Tongue (tissue), 2 donors: ENCODE results near the gene ADGRB3. TPM values are rescaled to one million over a fixed set of nuclear protein-coding genes. Genes with fewer than 3 reads are reported as not detected.

Experiments
- DNase-seq: peaks from one replicate; pipeline ENCODE4 v3.0.0-alpha.2; 2015
- total RNA-seq: library from RNA; depleted of rRNA; stranded (reverse); fragments of >200 nt; gene quantifications from one replicate; pipeline ENCODE4 v1.2.3, GENCODE V29; 2014

Gene ADGRB3
- total RNA-seq, 1 donor from 2014 or later: 6.1 TPM

DNA sequence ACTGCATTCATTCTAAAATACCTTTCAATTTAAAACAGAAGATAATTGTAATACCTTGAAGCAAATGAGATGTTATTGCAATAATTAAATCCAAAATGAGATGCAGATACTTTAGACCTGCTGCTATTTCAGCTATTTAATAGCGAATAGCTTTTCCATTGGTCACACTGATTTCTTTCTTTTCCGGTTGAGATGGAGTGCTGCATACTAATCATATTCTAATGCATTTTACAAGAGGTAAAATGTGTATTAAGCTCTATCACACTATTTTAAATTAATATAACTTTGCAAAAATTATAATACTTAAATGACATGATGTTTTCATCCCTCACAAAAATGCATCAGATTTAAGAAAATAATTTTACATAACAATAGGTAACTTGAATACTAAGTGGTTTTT is 74.0 kb downstream of the ADGRB3 start:
- DNase-seq: no peak

DNA sequence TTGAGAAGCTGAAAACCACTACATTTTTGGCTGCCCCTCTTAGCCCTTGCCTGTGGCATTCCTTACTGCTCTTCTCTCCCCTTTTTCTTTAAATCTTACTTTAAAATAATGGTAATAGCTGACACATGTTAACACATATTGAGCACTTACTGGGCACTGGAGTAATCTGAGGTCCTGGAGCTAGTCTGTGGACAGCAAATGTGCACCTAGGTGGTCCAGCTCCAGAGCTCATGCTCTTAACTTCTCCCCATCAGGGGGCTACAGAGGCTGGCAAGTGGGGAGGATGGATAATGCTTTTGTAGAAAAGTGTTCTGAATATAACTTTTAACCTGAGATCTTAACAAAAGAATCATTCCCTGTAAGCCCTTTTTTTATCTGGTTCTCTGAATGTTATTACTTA is 74.8 kb downstream of the ADGRB3 start:
- no peak for DNase-seq

DNA sequence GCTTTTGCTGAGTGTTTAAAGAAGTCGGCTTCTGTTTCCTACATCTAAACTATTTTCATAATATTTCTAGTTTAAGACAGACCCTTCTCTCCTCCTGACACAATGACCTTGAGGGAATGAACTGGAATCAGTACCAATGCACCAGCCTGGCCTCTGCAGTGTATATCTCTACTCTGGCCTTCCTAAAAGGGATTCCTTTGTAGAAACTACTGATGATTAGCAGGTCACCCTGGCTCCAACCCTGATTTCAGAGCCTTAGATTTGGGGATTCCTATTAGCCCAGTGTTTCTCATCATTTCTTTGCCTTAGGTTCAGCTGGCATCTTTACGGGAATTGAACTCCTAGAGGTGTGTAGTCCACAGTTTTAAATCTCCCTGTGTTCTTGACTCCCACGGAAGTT is 75.4 kb downstream of the ADGRB3 start:
- no peak for DNase-seq

DNA sequence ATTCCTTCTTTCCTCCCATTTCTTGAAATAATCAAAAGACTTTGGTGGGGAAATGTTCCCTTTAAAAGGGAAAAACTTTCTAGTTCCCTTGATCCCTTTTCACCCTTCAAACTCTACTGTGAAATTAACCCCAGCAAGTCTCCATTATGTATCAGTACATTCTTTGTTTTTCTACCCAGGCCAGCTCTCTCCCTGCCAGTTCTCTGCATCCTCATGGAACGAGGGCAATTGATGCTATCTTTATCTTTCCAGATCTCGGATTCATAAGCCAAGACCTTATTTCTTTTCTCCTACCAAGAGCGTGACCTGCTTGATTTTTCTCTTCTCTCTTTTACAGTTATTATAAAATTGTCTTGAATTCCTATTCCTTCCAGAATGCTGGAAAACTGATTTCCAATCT is 75.8 kb downstream of the ADGRB3 start:
- no peak for DNase-seq

DNA sequence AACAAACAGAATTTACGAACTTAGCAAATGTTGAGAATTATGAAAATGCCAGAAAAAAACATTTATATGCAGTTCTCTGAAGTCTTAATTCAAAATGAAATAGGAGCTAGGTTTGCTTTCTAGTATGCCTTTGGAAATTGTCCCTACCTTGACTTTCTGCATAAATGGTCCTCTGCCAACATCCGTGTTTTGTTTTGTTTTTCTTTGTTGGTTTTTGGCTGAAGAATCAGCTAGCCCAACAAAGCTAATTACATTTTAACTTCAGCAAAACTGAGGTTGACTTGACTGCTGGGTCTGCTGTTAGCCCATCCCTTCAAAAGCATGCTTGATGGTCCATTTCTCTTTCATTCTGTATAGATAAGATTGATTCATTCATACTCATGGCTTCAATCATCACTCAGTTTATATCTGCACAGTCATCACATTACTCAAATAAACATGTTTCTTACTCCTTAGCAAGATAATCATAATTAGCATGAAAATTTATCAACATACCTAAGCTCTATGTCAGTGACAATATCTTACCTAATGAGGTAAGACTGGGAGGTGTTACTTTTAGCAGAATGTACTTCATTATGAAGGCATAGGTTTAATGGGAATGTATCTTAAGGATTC is 76.4 kb downstream of the ADGRB3 start:
- DNase-seq: no peak

DNA sequence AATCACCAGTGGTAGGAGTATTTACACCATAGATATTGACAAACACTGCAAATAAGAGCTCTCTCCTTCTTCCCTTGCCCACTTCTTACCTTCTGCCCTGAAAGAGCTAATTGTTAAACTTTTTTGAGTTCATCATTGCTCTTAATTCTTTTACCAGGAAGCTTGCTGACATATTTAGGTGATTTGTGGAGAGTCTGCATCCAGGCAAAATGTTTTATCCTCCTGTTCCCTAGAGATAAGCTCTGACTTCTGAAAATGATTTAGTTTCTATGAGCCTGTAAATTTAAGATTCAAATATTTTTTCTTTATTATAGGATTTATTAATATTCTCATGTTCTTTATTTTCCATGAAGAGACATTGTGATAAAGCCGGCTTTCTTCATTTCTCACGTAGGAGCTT is 81.5 kb downstream of the ADGRB3 start:
- DNase-seq: no peak

DNA sequence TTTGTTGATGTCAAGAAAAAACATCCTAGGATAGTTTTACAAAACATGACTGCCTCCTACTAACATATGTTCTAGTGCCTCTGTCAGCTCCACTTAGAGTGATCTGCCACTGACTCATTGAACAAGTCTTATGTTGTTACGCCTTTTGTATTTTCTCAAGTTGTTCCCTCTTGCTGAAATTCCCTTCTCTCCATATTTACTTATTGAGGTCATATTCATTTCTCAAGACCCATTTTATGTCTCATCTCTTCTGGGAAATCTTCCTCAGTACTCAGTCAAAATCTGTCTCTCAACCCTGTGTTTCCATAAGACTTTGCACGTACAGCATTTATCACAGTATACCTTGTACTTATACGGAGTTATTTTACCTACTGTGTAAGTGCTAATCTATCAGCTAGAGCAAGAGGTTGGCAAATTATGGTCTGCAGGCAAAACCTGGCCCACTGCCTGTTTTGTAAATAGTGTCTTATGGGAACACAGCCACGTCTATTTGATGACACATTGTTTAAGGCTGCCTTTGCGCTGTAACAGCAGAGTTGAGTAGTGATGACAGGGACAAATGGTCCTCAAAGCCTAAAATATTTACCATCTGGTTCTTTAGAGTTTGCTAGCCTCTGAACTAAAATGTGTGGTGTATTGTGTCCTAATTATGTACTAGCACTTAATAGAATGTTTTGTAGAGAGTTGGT is 83.4 kb downstream of the ADGRB3 start:
- peak; percentile 67 for DNase-seq

DNA sequence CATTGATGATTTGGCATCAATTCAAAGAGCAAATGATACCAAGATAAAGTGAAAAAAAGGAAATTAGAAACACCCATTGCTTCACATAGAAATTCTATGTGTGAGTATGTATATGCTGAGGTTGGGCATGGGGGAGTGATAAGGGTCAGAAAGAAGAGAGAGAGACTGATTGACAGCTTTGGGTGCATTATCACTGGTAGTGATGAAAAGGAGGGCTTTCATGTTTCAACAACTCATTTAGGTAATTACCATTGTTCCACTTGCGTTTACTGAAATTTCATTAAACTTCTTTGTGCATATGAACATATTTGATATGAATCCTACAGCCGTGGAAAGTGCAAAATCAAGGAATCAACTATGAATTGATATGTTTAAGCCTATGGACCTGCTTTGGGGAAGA is 84.7 kb downstream of the ADGRB3 start:
- DNase-seq: no peak

DNA sequence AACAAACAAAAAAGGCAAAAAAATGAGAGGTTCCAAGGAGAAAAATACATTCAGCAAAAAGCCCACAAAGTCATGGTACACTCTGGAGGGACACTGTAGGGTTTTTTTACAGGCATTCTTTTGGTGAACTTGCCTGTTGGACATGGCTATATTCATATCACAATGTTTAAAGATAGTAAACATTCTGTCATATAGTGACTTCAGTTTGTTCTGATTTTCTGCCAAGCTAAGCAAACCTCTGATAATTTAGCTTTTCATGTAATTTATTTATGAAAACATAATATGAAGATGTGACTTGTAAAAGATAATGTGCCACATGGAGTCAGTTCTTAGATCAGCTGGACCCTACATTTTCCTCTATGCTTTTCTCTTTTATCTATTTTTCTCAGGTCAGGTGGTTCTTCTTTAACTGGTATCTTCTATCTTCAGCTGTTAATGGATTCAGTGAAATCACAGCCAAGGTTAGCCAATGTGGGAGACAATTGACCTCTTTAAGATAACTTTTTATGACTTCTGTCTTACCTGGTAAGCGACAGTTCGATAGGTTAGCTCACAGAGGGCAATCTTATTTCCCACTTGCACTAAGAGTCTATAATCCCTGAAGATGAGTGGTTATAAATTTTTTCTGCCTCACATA is 87.9 kb downstream of the ADGRB3 start:
- no peak for DNase-seq

DNA sequence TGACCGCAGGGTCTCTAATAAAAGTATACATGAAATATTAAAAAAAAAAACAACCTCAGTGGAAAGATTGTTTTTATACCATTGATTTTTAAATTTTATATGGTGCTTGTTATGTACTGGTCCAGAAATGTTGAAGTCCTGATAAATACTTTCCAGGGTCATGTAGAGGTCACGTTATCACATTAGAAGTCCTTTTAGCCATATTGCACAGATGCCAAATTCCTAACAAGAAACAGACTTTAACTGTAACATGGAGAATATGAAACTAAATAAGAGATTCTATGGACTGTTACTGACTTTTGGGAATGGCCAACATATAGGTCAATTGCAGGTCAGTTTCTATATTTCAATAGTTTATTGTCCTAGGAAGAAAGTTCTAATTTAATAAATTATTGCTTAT is 89.0 kb downstream of the ADGRB3 start:
- peak; percentile 46 for DNase-seq

DNA sequence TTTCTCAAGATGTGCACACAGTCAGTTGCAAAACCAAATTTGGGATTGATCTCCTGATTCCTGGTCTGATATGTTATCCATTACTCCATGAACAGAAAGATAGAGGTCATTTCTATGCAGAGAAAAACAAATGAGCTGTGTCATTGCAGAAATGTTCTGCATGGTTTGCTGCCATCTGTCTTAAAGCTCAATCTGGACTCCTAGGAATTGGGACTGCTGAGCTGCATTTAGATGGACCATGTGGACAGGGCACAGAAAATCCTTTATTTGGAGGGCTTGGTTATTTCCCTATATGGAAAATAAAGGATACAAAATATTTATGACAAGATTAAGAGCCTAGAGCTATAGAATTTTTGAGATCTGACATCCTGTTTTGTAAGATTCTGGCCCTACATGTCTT is 91.3 kb downstream of the ADGRB3 start:
- peak; percentile 24 for DNase-seq

DNA sequence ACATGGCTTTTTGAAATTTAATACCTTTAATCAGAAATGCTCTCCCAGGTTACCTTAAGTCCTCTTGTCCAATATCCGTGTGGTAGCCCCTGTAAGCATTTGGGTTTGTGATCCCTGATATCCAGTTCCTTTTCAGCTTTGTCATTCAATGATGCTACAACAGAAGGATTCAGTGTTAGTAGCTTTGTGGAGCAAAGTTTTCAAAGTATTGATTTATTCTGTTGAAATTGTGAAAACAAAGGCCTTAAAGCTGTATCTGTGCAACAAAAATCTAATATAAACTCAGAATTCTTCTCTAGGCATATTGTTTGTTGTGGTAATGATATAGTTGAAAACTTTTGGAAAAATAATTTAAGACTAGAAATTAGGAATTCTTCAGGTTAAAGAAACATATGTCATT is 91.9 kb downstream of the ADGRB3 start:
- no peak for DNase-seq

DNA sequence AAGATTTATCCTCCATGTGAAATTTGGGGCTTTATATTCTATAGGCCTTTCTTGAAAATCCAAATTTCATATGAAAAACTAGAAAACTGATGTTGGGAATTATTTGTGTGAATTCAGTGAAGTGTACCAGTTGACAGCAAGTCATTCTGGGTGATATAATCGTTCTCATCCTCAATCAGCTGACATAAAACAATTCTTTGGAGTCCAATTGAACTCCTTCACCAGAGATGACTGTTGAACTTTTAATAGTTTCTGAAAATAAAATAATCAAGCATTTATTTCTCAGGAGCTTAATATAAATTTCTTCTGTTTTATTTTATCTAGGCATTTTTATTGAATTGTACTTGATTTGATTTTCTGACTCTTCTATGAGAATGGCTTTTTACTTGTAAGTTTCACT is 92.6 kb downstream of the ADGRB3 start:
- no peak for DNase-seq

DNA sequence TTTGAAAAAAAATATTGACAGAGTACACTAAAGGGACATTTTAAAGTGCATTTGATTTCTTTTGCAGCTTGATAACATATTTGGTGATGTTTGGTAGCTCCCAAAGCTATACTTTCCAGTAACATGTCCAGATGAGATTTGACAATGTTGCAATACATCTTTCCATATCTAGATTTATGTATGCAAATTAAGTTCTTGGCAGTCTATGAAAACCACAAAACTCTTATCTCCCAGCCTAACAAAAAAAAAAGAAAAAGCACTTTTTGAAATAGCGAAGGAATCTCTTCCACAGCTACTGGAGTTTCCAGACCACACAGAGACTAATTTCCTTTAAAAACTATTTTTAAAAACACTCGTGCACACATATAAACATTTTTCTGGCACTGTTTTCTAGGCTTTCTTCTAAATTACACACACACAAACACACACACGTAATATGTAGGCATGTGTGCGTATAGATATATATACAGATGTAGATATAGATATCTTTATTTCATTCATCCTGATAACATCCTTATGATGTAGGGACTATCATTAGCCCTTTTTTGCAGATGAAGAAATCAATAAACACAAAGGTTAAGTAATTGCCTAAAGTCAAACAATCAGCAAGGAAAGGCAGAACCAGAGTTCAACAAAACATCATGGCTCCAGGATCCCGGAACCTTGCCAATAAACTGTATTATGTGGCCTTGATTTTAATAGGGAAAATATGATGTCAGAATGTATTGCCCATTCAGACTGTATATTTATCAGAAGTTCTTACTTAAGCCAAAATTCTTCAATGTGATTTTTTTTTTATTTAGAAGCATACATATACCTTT is 93.3 kb downstream of the ADGRB3 start:
- no peak for DNase-seq

DNA sequence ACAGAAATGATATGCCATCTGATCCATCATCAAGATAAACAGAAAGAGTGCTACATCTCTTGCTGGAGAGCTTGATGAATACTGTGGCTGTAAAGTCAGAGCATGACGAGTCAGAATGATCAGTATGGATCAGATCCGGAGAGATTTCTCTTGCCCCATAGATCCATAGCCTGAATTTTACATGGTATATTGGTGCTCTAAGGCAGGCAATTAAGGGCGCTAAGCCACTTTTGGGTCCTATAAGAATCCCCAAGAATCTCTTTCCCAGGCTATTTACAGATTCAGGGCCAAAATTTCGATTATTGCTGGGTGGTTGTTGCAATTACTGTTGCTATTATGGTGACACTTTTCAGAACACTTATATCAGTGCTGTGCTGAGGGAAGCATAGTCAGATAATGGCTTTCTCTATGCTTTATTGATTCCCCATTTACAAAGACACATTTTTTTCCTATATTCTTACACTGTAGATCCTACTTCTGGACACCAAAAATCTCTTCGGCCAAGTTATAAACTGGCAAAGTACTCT is 94.4 kb downstream of the ADGRB3 start:
- no peak for DNase-seq

DNA sequence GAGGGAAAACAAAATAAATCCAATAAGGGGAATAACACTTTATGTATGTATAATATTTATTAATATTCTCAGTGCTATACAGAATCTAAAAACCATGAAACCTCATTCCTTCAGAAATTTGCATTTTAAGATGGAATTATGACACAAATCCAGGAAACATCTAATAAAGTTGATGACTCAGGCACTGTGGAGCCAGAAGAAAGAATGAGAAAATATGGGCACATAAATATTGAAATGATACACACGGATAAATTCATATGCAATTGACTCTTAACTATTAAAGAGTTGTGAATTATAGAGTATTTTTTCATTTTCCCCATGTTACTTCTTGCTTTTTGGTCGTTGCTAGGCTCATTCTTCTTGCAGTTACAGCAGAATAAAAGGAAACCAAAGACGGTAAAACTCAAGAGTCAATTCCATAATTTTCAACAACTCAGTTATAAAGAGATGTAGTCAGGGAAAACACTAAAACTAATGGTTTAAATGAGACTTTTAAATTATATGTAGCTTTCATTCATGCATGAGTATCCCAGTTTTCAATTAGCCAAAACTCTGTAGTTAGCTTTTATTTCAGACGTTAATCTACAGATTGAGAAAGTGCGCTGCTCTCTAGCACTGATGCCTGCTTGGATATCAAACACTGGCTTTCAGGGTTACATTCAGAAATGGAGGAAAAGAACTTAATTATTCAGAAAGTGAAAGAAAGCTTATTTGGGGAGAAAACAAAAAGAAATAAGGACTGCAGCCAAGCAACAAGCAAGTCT is 95.4 kb downstream of the ADGRB3 start:
- no peak for DNase-seq

DNA sequence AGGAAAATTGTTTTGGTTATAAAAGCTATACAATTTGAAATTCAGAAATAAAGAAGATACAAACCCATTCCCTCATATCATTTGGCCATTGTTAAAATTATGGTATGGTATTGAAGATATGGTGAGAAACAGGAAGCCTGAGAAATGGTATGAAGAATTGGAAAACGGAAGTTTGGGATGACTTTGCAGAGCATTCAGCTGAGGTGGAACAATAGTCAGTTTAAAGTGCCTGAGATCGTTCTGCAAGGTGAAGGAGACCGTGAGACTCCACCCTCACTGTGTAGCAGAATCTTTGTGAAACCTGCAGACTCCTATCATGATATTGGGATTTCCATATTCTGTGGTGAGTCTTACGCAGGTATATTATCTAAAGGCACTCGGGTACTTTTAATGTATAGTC is 97.3 kb downstream of the ADGRB3 start:
- DNase-seq: no peak

DNA sequence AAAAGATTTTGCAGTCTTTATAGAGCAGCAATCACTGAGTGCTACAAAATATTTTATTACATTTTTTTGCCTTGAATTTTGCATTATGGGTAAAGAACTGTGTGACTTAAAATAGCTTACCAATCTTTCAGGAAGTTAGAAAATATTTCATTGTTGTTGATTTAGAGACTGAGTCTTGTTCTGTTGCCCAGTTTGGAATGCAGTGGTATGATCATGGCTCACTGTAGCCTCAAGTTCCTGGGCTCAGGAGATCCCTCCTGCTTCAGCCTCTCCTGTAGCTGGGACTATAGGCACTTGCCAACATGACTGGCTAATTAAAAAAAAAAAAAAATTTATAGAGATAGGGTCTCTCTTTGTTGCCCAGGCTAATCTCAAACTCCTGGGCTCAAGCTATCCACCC is 100.8 kb downstream of the ADGRB3 start:
- DNase-seq: no peak

DNA sequence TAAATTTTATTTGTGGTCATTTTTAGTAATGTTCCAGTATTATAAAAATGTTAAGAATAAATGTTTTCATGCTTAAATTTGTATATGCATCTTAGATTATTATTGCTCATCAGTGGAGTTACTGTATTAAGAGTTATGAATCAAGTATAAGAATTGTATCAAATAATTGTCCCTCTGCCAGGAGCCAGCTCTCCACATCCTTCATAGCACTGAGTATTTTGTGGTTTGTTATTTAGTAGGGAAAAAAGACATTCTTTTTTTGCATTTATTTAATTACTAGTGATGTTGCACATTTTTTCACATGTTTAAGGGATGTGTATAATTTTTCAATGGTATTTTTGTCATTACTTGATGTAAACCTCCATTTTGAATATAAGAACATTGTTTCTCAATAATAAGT is 102.0 kb downstream of the ADGRB3 start:
- no peak for DNase-seq

DNA sequence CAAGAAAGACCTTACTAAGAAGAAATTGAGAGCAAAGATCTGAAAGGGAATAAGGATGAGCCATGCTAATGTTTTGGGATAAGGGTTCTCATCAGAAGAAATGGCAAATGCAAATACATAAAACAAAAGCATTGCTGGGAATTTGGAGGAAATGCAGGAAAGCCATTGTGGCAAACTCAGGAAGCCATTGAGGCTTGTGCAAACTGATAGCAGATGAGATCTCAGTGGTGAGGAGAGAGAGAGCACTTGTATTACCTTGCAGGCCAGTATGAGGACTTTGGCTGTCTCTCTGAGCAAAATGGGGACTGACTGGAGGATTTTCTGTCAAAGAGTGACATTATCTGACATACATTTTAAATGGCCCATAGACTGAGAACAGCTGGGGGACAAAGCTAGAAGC is 103.0 kb downstream of the ADGRB3 start:
- no peak for DNase-seq

DNA sequence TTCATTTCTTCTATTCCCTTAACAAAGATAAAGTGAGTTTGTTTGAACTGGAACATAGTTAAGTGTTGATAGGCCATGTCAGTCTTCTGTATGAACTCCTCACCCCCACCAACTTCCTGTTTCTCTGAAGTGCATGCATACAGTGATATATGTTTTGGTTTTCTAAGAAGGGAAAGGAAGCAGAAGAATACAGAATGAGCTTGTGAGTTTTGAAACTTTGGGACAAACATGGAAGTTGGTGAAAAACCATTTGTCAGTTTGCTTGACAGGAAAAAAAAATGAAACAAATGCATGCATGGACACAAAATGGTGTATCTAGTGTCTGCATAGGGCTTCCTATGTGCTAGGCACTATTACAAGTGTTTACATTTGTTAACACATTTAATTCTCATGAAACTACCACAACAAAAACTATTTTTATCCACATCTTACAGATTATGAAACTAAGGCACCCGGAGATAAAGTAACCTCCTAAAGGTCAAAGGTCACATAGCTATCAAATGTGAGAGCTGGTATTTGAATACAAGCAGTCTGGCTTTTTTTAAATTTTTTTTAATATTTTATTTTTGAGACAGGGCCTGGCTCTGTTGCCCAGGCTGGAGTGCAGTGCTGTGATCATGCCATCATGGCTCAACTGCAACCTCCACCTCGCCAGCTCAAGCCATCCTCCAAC is 105.9 kb downstream of the ADGRB3 start:
- DNase-seq: no peak
